K562 (cell line): ENCODE results near the gene PMM1. TPM values are rescaled to one million over a fixed set of nuclear protein-coding genes. Genes with fewer than 3 reads are reported as not detected.

ENCODE experiments used
- CHD7 ChIP-seq: fragments of 200-600 bp; sonication (generic); IDR thresholded peaks from one replicate; pipeline ENCODE4 v1.6.1; 2012; ENCODE audit warnings: mild to moderate bottlenecking, low read depth, low read length, inconsistent platforms
- FOXA3 ChIP-seq, 2 experiments: fragments of 450-650 bp in 1 of 2; sonication (generic) in 1 of 2; formaldehyde crosslinking; IDR thresholded peaks in 1 of 2; conservative IDR thresholded peaks in 1 of 2; 2 replicates each; pipeline versions ENCODE4 v1.4.0 to v1.8.0; 2020 to 2022; ENCODE audit warnings: mild to moderate bottlenecking in 2 of 2, missing genetic modification reagents in 1 of 2
- KHSRP ChIP-seq: fragments of 450-650 bp; IDR thresholded peaks from 2 replicates; pipeline ENCODE4 v1.6.1; 2017
- MEF2A ChIP-seq: IDR thresholded peaks from 2 replicates; pipeline ENCODE4 v1.6.1; 2011; ENCODE audit warnings: low read depth, mild to moderate bottlenecking, low read length, moderate library complexity; ENCODE audit not compliant: control insufficient read depth
- SAP30 ChIP-seq: fragments of 200-600 bp; sonication (generic); IDR thresholded peaks from 2 replicates; pipeline ENCODE4 v1.6.1; 2012; ENCODE audit warnings: borderline replicate concordance, low read depth, mild to moderate bottlenecking, moderate library complexity, low read length, control low read depth, inconsistent platforms; ENCODE audit not compliant: insufficient read depth, poor library complexity, severe bottlenecking
- SFPQ ChIP-seq: fragments of 200-400 bp; formaldehyde crosslinking; IDR thresholded peaks from 2 replicates; pipeline ENCODE4 v1.6.1; 2017; ENCODE audit warnings: mild to moderate bottlenecking, low read depth, low read length, moderate library complexity
- SMC3 ChIP-seq: conservative IDR thresholded peaks from 2 replicates; pipeline ENCODE4 v1.6.1; 2011; ENCODE audit warnings: low read depth, low read length, improper control_type of control experiment; ENCODE audit not compliant: insufficient read depth
- TAF7 ChIP-seq: fragments of 450-650 bp; IDR thresholded peaks from 2 replicates; pipeline ENCODE4 v1.6.1; 2016; ENCODE audit warnings: missing genetic modification characterization, missing compliant biosample characterization
- ZFP1 ChIP-seq: fragments of 450-650 bp; formaldehyde crosslinking; IDR thresholded peaks from 2 replicates; pipeline ENCODE4 v1.4.0; 2020; ENCODE audit warnings: mild to moderate bottlenecking, mixed read lengths
- ZFX ChIP-seq: sonication (generic); formaldehyde crosslinking; IDR thresholded peaks from 2 replicates; pipeline ENCODE4 v1.8.0; 2022; ENCODE audit warnings: mild to moderate bottlenecking, missing genetic modification reagents, moderate library complexity
- ZNF3 ChIP-seq: fragments of 250-450 bp; sonication (Bioruptor Pico); IDR thresholded peaks from 2 replicates; pipeline ENCODE4 v1.5.0; 2021; ENCODE audit warnings: mild to moderate bottlenecking, moderate library complexity
- ZNF644 ChIP-seq: fragments of 200-800 bp; sonication (Bioruptor generic); IDR thresholded peaks from 2 replicates; pipeline ENCODE4 v1.6.1; 2016; ENCODE audit warnings: low read depth, missing genetic modification characterization, missing compliant biosample characterization
- polyA plus RNA-seq, 8 experiments: library from polyadenylated mRNA; depleted of rRNA in 4 of 8; stranded (reverse) in 5 of 8; unstranded in 3 of 8; fragments of >200 nt; fragmentation: Nextera tagmentation in 2 of 8; fragmentation: Illumina TruSeq in 1 of 8; extraction: Ambion mirVana in 2 of 8; extraction: Trizol in 1 of 8; gene quantifications; 2 replicates each; pipeline versions ENCODE4 v1.2.1 to v1.2.3, GENCODE V29; 2011 to 2014; ENCODE audit warnings: inconsistent platforms in 1 of 8, missing spikeins in 1 of 8
- total RNA-seq, 7 experiments: library from RNA; depleted of rRNA in 6 of 7; stranded (reverse); fragments of >200 nt in 6 of 7; fragmentation: Illumina TruSeq in 2 of 7; extraction: Trizol in 2 of 7; gene quantifications; 2 replicates each; pipeline versions ENCODE4 v1.2.1 to v1.2.3, GENCODE V29; 2011 to 2021; ENCODE audit warnings: low replicate concordance in 1 of 7

The PMM1 gene
- total and polyA plus RNA-seq, 9 of the 15 experiments (the other 6 are each of a cell fraction or from before 2014, with no cell fraction given) = 10.2 to 31.7 (median 20.3) TPM

DNA sequence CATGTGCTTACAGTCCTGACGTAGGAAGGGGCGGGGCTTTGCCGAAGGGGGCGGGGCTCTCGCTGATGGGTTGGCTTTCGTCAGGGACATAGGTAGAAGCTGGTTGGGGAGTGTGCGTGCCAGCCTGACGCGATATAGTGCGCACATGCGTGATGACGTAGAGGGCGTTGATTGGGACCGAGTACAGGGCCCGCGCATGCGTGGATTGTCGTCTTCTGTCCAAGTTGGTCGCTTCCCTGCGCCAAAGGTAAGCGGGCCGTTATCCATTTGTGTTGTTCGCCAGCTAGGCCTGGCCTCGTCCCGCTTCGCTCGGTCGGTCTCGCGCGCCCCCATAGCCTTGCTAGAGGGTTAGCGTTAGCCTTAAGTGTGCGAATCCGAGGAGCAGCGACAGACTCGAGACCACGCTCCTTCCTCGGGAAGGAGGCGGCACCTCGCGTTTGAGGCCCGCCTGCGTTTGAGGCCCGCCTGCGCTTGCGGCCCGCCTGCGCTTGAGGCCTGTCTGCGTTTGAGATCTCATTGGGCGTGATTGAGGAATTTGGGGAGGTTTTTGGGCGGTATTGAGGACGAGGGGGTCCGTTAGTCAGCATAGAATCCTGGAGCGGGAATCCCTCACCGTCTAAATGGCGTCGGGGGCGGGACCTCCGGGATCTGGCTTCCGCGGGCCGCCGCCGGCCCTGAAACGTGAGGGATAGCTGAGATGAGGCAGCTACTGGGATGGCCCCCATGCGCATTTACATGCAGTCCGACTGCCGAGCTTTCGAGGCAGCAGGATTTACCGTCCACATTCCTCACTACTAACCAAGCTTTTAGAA is 31.7 kb upstream of the PMM1 start, which contains the start of gene XRCC6 (continued):
- TF ChIP-seq TAF7 (tag) (peak; percentile 59), ZNF644 (tag) (no peak), KHSRP (peak; percentile 64; the same call in 1 of the 2 replicates), CHD7 (no peak), MEF2A (no peak), FOXA3 (CRISPR knock-in tag; conservative IDR thresholded peaks at IDR 0.05 in 1 of 2, IDR thresholded peaks at IDR 0.05 in 1 of 2) (peak in 1 of 2 experiments; percentile 67; a peak in 1 of 4 replicates), ZFP1 (CRISPR knock-in tag) (no peak), ZNF3 (no peak), ZFX (peak; percentile 91), SMC3 (no peak), SFPQ (no peak), SAP30 (peak; percentile 67)
